NOMO-1 (cell line): ENCODE measurements around the gene LRP11.
A peak's percentile ranks its signal among the peaks of the same experiment; 100 is the strongest.
"Not testable (repeated sequence)": the region's sequence is repeated elsewhere in the genome, so short reads cannot be mapped to it uniquely, and the experiment has no call there.

Experiments used
- DNase-seq, 2 experiments: peaks; one replicate each; lab custom pipeline; 2025; ENCODE audit not compliant: unreplicated experiment in 2 of 2; lab: John Stamatoyannopoulos, UW

Gene LRP11

DNA sequence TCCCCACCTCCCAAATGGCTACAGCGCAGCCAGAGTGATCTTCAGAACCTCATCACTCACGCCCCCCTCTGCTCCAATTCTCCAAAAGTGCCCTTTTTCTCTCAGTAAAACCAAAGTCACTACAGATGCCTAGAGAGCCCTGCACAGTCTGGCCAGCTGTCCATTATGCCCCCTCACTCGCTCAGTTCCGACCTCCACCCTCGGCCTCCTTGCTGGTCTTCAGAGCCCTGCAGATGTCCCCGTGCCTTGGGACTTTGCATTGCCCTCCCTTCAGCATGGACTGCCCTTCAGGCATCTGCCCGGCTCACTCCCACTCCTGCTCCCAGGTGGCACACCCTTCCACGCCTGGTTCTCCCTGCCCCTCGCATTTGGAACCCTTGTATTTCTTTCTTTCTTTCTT lies 34.8 kb upstream of the LRP11 start:
- DNase-seq, result no peak

DNA sequence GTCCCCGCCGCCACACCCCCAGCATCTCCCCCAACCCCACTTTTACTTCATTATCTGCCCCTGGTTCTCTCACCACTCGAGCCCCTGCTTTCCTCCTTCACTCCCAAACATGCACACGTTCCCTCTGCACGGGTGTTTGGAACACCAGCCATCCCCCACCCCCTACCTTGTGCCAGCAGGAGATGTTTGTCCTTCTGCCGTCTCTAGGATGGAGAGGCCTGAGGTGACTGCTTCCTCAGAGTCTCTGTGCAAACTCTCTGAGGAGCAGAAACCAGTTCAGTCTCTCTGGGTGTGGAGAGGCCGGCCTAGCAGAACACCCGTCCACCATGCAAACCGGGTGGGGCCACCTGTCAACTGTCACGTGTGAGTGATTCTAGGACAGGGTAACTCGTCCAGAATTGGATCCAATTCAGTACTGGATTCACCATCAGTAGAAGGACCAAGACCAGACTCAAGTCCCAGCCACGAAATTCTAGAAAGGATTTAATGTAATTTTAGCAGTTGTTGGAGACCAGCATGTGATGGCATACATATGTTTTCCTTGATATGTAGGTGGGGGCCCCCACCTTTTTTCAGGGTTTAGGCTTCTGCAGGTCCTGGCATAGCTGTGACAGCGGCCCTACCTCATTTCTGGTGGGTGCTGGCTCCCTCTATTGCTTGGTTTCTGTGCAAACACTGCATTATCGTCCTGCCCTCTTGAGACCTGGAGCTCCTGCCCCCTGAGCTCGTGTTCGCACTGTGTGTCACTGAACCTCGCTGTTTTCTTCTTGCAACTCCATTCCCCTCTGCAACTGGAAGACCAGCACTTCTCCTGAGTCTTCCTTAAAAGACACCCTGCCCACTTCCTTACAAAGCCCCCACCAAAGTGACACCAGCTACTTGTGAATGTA lies 33.9 kb upstream of the LRP11 start, which contains the start of gene RAET1E:
Gene RAET1E (minus strand): TSS at position 259 of the 890 bp plus-strand sequence. CDS start 7,212 bp downstream, outside the sequence.
- no peak for DNase-seq

DNA sequence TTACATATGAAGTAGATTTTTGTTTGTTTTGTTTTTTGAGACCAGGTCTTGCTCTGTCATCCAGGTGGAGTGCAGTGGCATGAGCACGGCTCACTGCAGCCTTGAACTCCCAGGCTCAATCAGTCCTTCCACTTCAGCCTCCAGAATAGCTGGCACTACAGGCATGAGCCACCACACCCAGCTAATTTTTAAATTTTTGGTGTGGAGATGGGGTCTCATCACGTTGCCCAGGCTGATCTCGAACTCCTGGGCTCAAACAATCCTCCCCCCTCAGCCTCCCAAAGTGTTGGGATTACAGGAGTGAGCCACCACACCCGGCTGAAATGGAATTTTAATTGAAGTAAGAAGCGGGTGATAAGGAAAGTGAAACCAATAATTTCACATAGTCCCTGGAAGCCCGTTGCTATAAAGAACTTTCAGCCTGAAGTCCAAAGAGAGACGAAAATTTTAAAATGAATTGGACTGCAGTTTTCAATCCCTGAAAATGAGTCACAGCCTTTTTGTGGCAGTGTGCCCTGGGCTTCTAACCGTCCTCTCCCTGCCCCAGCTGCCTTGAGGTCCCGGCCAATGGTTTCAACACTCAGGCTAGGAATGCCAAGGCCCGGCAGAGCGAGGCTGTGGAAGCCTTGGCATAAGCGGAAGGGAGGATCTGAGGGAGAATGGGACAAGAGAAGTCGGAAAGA lies 33.0 kb upstream of the LRP11 start:
- DNase-seq, result no peak

- no peak for DNase-seq
Measured at GRCh38 chr6:149896491-149896890, 32.3 kb upstream of the LRP11 start.

DNA sequence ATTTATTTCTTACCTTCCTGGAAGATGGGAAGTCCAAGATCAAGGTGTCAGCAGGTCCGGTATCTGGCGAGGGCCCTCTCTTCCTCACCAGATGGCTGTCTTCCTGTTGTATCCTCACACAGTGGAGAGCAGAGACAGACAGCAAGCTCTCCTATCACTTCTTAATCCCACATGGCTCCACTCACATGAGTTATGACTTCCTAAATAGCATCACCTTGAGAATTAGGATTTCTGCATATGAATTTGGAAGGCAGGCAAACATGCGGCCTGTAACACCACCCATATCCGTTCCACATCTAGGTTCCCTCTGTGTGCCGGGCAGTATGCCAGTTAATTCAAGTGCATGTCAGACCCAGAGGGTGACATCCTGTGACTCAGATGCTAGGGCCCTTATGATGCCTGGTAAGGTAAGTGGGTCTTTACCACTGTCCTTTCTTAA lies 31.7 kb upstream of the LRP11 start:
- no peak for DNase-seq

DNA sequence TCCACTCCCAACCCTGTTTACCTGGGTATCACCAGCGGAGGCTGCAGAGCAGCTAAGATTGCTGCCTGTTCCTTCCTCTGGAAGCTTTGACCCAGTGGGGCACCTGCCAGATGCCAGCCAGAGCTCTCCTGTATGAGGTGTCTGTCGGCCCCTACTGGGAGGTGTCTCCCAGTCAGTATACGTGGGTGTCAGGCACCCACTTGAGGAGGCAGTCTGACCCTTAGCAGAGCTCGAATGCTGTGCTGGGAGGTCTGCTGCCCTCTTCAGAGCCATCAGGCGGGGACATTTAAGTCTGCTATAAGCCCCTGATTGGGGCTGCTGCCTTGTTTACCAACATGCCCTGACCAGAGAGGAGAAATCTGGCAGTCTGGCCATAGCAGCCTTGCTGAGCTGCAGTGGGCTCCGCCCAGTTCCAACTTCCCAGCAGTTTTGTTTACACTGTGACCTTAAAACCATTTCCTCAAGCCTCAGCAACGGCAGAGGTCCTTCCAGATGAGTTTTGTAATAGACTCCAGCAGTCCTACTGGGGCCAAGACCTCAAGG lies 31.0 kb upstream of the LRP11 start:
- DNase-seq, result no peak

DNA sequence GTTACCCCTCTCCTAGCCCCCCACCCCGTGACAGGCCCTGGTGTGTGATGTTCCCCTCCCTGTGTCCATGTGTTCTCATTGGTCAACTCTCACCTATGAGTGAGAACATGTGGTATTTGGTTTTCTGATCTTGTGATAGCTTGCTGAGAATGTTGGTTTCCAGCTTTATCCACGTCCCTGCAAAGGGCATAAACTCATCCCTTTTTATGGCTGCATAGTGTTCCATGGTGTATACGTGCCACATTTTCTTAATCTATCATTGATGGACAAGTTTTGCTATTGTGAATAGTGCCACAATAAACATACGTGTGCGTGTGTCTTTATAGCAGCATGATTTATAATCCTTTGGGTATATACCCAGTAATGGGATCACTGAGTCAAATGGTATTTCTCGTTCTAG lies 27.7 kb upstream of the LRP11 start:
- DNase-seq, result not testable (repeated sequence)

GRCh38 chr6:149891259-149891658 lies 27.1 kb upstream of the LRP11 start:
- DNase-seq, result no peak

DNA sequence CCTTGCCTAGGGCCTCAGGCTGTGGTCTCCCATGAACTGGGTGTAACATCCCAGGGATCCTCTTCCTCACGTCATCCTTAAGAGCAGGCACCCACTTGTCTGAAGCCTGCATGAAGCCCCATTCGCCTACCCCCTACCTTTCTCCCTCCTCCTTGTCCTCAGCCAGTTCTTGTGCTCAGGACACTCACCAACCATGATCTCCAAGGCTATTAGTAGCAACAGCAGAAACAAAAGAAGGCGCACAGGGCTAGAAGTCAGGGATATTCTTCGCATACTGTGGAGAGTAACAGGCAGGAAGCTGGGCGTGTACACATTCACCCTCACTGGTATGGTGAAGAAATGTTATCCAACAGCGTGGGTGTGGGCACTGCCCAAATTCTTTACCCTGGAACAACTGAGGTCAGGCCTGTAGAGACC lies 26.5 kb upstream of the LRP11 start:
- DNase-seq, result no peak

GRCh38 chr6:149889326-149889725 lies 25.2 kb upstream of the LRP11 start:
- no peak for DNase-seq

- peak; percentile 69 to 77 for DNase-seq
Measured at GRCh38 chr6:149888659-149889058, 24.5 kb upstream of the LRP11 start.

- no peak for DNase-seq
Measured at GRCh38 chr6:149888093-149888492, 23.9 kb upstream of the LRP11 start.

DNA sequence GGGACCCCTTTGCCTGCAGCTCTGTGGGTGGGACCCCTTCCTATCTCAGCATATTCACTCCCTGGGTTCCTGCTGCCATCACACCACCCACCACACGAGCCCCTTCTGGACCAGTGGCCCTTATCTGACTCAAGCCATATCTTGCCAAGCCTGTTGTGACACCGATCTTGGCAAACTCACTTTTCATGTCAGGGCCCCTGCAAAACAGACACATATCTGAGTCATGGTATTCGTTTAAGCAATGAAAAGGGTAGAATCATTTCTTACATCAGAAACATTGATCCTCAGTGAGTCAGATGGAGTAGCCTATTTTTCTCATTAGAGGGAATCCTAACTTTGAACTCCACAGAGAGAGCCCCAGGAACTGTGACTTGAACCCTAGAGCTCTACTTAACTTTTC lies 23.2 kb upstream of the LRP11 start:
- DNase-seq, result no peak

- DNase-seq, result no peak
Measured at GRCh38 chr6:149885888-149886287, 21.7 kb upstream of the LRP11 start.

DNA sequence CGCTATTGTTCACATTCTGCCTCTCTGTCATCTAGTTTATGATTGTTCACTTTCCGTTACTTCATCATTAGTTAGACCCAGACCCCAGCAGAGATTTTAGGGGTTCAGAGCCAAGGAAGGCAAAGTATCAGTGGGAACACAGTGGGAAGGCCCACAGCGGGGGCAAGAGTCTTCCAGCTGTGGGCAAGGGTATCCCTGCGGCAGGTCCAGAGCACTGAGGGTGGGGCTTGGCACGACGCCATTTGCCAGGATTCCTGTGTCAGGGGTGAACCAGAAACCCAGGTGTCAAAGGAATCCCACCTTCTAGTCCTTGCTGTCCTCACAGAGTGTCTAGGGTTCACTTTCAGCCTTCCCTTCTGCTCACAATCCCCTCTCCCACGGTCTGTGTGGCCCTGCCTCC lies 20.5 kb upstream of the LRP11 start:
- no peak for DNase-seq

GRCh38 chr6:149884215-149884614 lies 20.1 kb upstream of the LRP11 start:
- no peak for DNase-seq

GRCh38 chr6:149881860-149882259 lies 17.7 kb upstream of the LRP11 start:
- no peak for DNase-seq

DNA sequence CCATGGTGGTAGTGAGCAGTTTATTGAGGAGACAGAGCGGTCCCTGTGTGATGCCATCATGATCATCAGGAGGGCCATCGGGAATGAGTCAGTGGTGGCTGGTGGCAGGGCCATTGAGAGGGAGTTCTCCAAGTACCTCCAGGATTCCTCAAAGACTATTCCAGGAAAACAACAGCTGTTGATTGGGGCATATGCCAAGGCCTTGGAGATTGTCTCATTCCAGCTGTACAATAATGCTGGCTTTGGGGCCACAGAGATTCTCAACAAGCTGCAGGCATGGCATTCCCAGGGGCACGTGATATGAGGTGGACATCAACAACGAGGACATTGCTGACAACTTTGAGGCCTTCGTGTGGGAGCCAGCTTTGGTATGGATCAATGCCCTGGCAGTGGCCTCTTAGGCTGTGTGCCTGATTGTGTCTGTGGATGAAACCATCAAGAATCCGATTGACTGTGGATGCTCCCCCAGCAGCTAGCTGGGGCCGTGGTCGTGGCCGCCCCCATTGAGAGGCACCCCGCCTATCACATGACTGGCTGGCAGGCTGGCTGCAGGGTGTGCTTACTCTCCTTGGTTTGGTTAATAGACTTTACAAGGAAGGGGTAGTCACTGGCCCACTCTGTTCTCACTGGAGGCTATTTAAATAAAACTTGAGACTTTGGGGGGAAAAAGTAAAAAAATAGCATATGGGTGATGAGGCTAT lies 17.1 kb upstream of the LRP11 start:
- DNase-seq, result no peak

GRCh38 chr6:149877659-149878058 lies 13.5 kb upstream of the LRP11 start:
- no peak for DNase-seq

- DNase-seq, result no peak
Measured at GRCh38 chr6:149876241-149876933, 12.2 kb upstream of the LRP11 start.
